Measurements from ENCODE around the gene RIPOR2.

DNA sequence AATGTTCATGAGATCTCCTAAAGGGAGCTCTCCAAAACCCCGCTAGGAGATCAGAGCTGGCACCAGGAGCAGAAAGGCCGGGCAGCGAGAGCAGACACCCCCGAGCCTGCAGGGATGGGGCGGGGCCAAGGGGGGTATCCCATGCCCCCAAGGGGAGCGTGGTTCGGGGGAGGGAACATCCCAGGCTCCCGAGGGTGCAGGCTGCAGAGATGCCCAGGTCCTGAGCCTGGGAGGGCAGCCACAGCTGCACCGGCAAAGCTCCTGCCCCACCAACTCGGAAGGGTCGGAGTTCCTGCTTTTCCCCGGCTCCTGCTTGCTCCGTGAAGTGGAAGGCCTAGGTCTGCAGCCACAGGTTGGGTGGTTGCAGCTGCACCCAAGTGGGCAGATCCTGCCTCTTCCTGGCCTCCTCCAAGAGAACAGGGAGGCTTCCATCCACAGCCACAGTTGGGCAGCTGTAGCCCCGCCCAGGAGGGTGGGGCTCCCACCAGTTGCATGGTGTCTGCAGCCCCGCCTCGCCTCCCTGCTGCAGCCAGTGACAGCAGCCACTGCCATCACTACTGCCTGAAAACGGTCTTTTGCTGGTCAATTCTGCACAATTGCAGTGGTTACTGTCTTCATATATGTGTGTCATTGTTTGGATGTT, 174.4 kb downstream of the RIPOR2 start:
- TF ChIP-seq, protein P1, sequence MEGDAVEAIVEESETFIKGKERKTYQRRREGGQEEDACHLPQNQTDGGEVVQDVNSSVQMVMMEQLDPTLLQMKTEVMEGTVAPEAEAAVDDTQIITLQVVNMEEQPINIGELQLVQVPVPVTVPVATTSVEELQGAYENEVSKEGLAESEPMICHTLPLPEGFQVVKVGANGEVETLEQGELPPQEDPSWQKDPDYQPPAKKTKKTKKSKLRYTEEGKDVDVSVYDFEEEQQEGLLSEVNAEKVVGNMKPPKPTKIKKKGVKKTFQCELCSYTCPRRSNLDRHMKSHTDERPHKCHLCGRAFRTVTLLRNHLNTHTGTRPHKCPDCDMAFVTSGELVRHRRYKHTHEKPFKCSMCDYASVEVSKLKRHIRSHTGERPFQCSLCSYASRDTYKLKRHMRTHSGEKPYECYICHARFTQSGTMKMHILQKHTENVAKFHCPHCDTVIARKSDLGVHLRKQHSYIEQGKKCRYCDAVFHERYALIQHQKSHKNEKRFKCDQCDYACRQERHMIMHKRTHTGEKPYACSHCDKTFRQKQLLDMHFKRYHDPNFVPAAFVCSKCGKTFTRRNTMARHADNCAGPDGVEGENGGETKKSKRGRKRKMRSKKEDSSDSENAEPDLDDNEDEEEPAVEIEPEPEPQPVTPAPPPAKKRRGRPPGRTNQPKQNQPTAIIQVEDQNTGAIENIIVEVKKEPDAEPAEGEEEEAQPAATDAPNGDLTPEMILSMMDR (IDR thresholded peaks at IDR 0.05): no peak
- no peak for TF ChIP-seq POLR2A (IDR thresholded peaks at IDR 0.05)
